DMS153 treated with DMSO at 0.1 percent for 48 hours (cell line): ENCODE results near the gene SOX10.

ENCODE experiments used
- DNase-seq: peaks from one replicate; lab custom pipeline; 2025; ENCODE audit not compliant: unreplicated experiment; lab: John Stamatoyannopoulos, UW

The SOX10 gene

GRCh38 chr22:37931893-37932389 lies 52.4 kb downstream of the SOX10 start:
- no peak for DNase-seq

GRCh38 chr22:37930952-37931440 lies 53.4 kb downstream of the SOX10 start:
- DNase-seq = no peak

- no peak for DNase-seq
These were observed 53.9 kb downstream of the SOX10 start for GRCh38 chr22:37930270-37930951.

- no peak for DNase-seq
These were observed 55.0 kb downstream of the SOX10 start for GRCh38 chr22:37929390-37929789.

DNA sequence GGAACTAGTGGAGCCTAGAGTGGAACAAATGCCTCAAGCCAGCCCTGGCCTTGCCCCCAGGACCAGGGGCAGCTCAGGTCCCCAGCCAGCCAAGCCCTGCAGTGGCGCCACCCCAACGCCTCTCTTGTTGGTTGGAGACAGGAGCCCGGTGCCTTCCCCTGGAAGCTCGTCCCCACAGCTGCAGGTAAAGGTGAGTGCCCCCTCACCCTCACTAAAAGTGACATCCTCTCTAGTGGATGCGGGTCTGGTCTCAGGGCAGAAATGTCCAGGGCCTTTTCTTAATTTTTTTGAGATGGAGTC lies 56.8 kb downstream of the SOX10 start:
- no peak for DNase-seq

DNA sequence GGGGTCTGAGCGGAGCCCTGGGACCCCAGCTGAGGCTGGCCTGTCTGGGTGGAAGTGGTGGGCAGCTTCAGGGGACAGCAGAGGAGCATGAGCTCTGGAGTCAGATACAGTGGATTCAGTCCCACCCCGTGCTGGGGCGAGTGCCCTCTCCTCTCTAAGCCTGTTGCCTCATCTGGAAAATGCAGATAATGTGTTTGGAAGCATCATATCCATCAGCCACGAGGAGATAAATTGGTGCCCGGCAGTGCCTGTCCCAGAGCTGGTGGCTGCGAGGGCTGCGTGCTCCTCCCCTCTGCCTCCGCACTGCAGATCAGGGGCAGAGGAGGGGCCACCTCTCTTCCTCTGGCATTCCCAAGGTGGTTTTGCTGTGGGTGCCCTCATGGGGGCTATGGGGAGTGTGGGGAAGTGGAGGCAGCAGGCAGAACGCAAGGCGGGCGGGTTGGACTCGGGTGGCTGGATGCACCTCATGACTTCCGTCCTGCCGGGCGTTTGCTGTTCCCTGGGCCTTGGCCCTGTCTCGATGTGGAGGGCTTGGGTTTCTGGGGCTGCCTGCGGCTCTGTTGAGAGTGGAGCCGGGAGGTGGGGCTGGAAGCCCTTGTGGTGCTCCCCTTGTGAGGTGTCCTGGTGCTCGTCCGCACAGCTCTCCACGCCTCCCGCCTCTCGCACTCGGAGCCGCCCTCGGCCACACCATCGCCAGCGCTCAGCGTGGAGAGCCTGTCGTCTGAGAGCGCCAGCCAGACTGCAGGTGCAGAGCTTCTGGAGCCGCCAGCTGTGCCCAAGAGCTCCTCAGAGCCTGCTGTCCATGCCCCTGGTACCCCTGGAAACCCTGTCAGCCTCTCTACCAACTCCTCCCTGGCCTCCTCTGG lies 57.4 kb downstream of the SOX10 start:
- DNase-seq = no peak

- DNase-seq = no peak
These were observed 58.0 kb downstream of the SOX10 start for GRCh38 chr22:37926358-37926757.

GRCh38 chr22:37925767-37926166 lies 58.6 kb downstream of the SOX10 start:
- DNase-seq = no peak

DNA sequence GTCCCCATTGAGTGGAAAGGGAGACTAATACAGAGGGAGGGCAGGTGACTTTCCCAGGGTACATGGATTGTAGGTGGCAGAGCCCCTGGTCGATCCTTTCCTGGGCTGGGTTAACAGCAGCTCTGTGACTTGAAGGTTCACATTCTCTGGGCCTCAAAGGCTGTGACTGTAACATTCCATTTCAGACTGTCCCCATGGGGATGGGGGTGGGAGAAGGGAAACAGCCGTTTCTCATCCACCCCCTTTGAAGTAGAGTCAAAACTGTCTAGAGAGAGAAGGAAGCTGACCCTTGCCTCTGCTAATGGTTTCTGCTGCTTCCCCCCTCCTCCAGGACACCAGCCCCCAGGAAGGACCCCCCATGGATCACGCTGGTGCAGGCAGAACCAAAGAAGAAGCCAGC lies 59.0 kb downstream of the SOX10 start:
- no peak for DNase-seq

- DNase-seq = no peak
These were observed 59.8 kb downstream of the SOX10 start for GRCh38 chr22:37924386-37925065.

- DNase-seq = no peak
These were observed 60.4 kb downstream of the SOX10 start for GRCh38 chr22:37923927-37924326.
